Heart right ventricle (tissue), 16 donors: ENCODE measurements around the gene BDKRB1. TPM values are rescaled to one million over a fixed set of nuclear protein-coding genes. Genes with fewer than 3 reads are reported as not detected.
A peak's percentile ranks its signal among the peaks of the same experiment; 100 is the strongest.

ENCODE experiments used
- ATAC-seq, 8 donors: fragments of 200-7000 bp; cut with Tn5 transposase; one replicate each; pipeline ENCODE4 v1.9.1; 2020; ENCODE audit warnings: mild to moderate bottlenecking in 8 of 8, moderate library complexity in 8 of 8, moderate number of reproducible peaks in 1 of 8
- DNase-seq, 2 donors: peaks; one replicate each; pipeline ENCODE4 v3.0.0-alpha.2; 2020
- H3K27ac ChIP-seq, 10 donors: fragments of 200-600 bp; sonication (generic) in 2 of 10; one replicate each; pipeline versions ENCODE4 v1.5.0 to v1.8.0; 2020 to 2022; ENCODE audit warnings: mild to moderate bottlenecking in 3 of 10
- H3K27me3 ChIP-seq, 7 donors: fragments of 200-600 bp; one replicate each; pipeline ENCODE4 v1.8.0; 2021 to 2022; ENCODE audit warnings: mild to moderate bottlenecking in 2 of 7
- H3K36me3 ChIP-seq, 9 donors: fragments of 200-600 bp; sonication (generic) in 1 of 9; one replicate each; pipeline versions ENCODE4 v1.5.0 to v1.8.0; 2020 to 2022; ENCODE audit warnings: mild to moderate bottlenecking in 2 of 9
- H3K4me1 ChIP-seq, 9 donors: fragments of 200-600 bp; sonication (generic) in 1 of 9; one replicate each; pipeline versions ENCODE4 v1.5.0 to v1.8.0; 2020 to 2022; ENCODE audit warnings: mild to moderate bottlenecking in 4 of 9
- H3K4me3 ChIP-seq, 10 donors: fragments of 200-600 bp; sonication (generic) in 2 of 10; one replicate each; pipeline versions ENCODE4 v1.5.0 to v1.8.0; 2020 to 2022; ENCODE audit warnings: mild to moderate bottlenecking in 7 of 10, moderate library complexity in 2 of 10
- H3K9me3 ChIP-seq, 11 donors: fragments of 200-600 bp in 10 of 11; sonication (generic) in 2 of 11; one replicate each; pipeline versions ENCODE4 v1.5.0 to v1.8.0; 2013 to 2022; ENCODE audit warnings: mild to moderate bottlenecking in 2 of 11, control low read depth in 1 of 11, moderate library complexity in 1 of 11
- WGBS, 2 donors: extraction: QIAGEN DNeasy Blood & Tissue Kit; methylation state at CpG; one replicate each; pipeline ENCODE4 v1.1.7; 2013; ENCODE audit warnings: inconsistent platforms in 1 of 2; 5-methylcytosine and 5-hydroxymethylcytosine counted together
- intact Hi-C, 10 donors: fragments of 100-400 bp; cut with DNase I; formaldehyde crosslinking; loops; one replicate each; pipeline versions ENCODE4 v1.11.1 to v1.14.2; 2022
- polyA plus RNA-seq, 2 donors: library from polyadenylated mRNA; stranded (reverse); fragments of 200-250 nt; gene quantifications; one replicate each; pipeline ENCODE4 v1.2.3, GENCODE V29; 2013
- total RNA-seq, 10 donors: library from RNA; stranded (reverse); fragmentation: NEBNext Ultra II Directional in 3 of 10; extraction: Animal tissue kit (Norgen Biotek cat#: 25700) in 3 of 10; gene quantifications; one replicate each; pipeline versions ENCODE4 v1.2.1 to v1.2.4, GENCODE V29; 2021 to 2023
- TF ChIP-seq, protein P1 (sequence below), 9 donors: fragments of 200-600 bp; sonication (generic) in 2 of 9; IDR thresholded peaks; one replicate each; pipeline versions ENCODE4 v1.5.0 to v1.8.0; 2021 to 2022; ENCODE audit warnings: antibody characterized with exemption in 9 of 9, mild to moderate bottlenecking in 5 of 9, moderate library complexity in 1 of 9
- donor health status: Arrhythmogenic right ventricular cardiomyopathy.
- donor health status: ischemic (EF 13 %, LVEDD 7.1; RV severe dilation, severe dysfunction).
- donor health status: healthy with polysubstance abuse.
- donor health status: DM: no; HTN: yes; CAD: no.
- donor health status: DM: no; HTN: no; CAD: no.
- donor health status: ischemic (EF 25% LVEDD 6.9; RV normal size, moderate dysfunction).
- donor health status: ischemic (EF 25% LVEDD 5.7; RV mildly dilated, moderate dysfunction).
- donor health status: healthy.
- donor health status: DM: yes; HTN: yes; CAD: no.
- donor health status: Ischemic cardiomyopathy.
- donor health status: ischemic (EF 35%, LVEDD 5.7; RV mildly dilated, moderate dysfunction).
- donor health status: nonischemic (EF 11% LVEDD 7.7; RV severe dilation, severe dysfunction).
- donor health status: DM: yes; HTN: yes; CAD: no.
- donor health status: PGD.
- donor health status: ischemic (EF 29% LVEDD 5.4; RV normal size, mild dysfunction).
- donor health status: nonischemic (EF 23%, LVEDD 6.1; RV moderate dilation, normal function).

Gene BDKRB1
- total and polyA plus RNA-seq, 12 donors, result 0.09 to 0.66 (median 0.39) TPM; not detected in 9

DNA sequence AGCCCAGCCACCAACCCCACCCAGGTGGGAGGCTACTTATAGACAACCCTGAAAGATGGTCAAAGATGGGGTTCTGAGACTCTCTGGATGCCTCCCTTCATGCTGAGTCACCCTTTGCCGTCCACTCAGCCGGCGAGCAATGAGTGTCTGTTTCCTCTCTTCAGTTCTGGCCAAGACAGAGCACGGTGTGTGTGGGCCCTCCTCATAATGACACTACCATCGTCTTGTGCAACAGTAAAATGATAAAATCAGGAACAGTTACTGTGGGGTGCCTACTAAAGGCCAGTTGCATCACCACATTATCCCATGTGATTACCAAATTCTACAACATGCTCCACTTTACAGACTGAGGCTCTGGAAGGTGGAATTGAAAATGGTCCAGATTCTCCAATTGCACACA is 7.0 kb upstream of the BDKRB1 start:
- Histone ChIP-seq H3K4me1 (peaks cover 0 to 9% (median 0%) of the 10 kb centered on the region in 9 donors), H3K9me3 (no peaks in the 10 kb centered on the region), H3K27ac (no peak overlapping the region), H3K4me3 (no peak overlapping the region), H3K36me3 (no peaks in the 10 kb centered on the region), H3K27me3 (peaks cover 0 to 18% (median 5%) of the 10 kb centered on the region in 7 donors)
- WGBS, 2 donors, result 54 to 58% methylated on average over 5 of the region's 5 CpGs
- ATAC-seq (peak in 1 of 8 donors; percentile 67), DNase-seq (no peak)
- intact Hi-C loops, result no loop called here
- TF ChIP-seq, protein P1, sequence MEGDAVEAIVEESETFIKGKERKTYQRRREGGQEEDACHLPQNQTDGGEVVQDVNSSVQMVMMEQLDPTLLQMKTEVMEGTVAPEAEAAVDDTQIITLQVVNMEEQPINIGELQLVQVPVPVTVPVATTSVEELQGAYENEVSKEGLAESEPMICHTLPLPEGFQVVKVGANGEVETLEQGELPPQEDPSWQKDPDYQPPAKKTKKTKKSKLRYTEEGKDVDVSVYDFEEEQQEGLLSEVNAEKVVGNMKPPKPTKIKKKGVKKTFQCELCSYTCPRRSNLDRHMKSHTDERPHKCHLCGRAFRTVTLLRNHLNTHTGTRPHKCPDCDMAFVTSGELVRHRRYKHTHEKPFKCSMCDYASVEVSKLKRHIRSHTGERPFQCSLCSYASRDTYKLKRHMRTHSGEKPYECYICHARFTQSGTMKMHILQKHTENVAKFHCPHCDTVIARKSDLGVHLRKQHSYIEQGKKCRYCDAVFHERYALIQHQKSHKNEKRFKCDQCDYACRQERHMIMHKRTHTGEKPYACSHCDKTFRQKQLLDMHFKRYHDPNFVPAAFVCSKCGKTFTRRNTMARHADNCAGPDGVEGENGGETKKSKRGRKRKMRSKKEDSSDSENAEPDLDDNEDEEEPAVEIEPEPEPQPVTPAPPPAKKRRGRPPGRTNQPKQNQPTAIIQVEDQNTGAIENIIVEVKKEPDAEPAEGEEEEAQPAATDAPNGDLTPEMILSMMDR (IDR thresholded peaks at IDR 0.05), result no peak

GRCh38 chr14:96250485-96250884 is 5.5 kb upstream of the BDKRB1 start:
- H3K9me3 ChIP-seq, result no peaks in the 10 kb centered on the region
- DNase-seq, result no peak
- intact Hi-C loops, result no loop called here
- no peaks in the 10 kb centered on the region for H3K36me3 ChIP-seq
- ATAC-seq, result no peak
- no peak overlapping the region for H3K27ac ChIP-seq
- peaks cover 0 to 16% (median 0%) of the 10 kb centered on the region in 9 donors for H3K4me1 ChIP-seq
- H3K4me3 ChIP-seq, result no peak overlapping the region
- H3K27me3 ChIP-seq, result peaks cover 0 to 24% (median 7%) of the 10 kb centered on the region in 7 donors
- WGBS, 2 donors, result 67 to 80% methylated on average over 3 of the region's 3 CpGs
- TF ChIP-seq, protein P1 (IDR thresholded peaks at IDR 0.05), result no peak

GRCh38 chr14:96251656-96252155 is 4.3 kb upstream of the BDKRB1 start:
- H3K27me3 ChIP-seq, result peaks cover 0 to 24% (median 9%) of the 10 kb centered on the region in 7 donors
- 64 to 76% methylated on average over 4 of the region's 4 CpGs for WGBS, 2 donors

DNA sequence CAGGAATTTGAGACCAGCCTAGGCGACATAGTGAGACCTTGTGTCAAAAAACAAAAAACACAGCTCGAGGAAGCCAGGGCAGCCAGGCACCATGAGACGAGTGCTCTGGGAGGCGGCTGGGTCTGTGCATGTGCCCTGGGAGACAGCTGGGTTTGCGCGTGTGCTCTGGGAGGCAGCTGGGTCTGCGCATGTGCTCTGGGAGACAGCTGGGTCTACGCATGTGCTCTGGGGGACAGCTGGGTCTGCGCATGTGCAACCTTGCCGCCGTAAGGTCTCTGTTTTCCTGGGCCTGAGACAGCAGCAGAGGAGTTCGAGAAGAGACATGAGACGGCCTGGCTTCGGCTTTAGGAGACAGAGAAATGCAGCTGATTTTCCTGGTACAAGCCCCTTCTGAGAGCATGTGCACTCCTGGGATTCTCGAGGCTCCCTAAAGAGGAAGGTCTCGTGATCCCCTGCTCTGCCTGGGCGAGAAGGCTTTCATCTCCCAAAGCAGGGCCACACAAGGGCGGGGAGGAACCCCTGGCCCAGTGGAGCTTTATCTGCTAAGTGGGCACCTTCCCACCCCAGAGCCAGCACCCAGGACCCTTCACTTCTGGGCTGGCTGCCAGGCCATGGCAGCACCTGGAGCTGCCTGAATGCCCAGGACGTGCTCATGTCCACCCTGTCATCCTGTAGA is 3.5 kb upstream of the BDKRB1 start:
- ATAC-seq (no peak), DNase-seq (no peak)
- no peaks in the 10 kb centered on the region for H3K36me3 ChIP-seq
- no peaks in the 10 kb centered on the region for H3K9me3 ChIP-seq
- no peak overlapping the region for H3K27ac ChIP-seq
- 90 to 94% methylated on average over 19 of the region's 19 CpGs for WGBS, 2 donors
- TF ChIP-seq, protein P1 (IDR thresholded peaks at IDR 0.05), result no peak
- H3K4me1 ChIP-seq, result peaks cover 0 to 26% (median 0%) of the 10 kb centered on the region in 9 donors
- intact Hi-C loops, result no loop called here
- peaks cover 0 to 31% (median 13%) of the 10 kb centered on the region in 7 donors for H3K27me3 ChIP-seq
- H3K4me3 ChIP-seq, result no peak overlapping the region

More at GRCh38 chr14:96251656-96252155, 4.3 kb upstream of the BDKRB1 start:
- no peak for ATAC-seq
- DNase-seq, result no peak
- intact Hi-C loops, result no loop called here
- no peak overlapping the region for H3K27ac ChIP-seq
- TF ChIP-seq, protein P1 (IDR thresholded peaks at IDR 0.05), result no peak
- H3K4me3 ChIP-seq, result no peak overlapping the region
- no peaks in the 10 kb centered on the region for H3K36me3 ChIP-seq
- H3K4me1 ChIP-seq, result peaks cover 0 to 26% (median 0%) of the 10 kb centered on the region in 9 donors
- H3K9me3 ChIP-seq, result no peaks in the 10 kb centered on the region
